H9 (cell line): Measurements from ENCODE around the gene CACNB3. TPM values are rescaled to one million over a fixed set of nuclear protein-coding genes. Genes with fewer than 3 reads are reported as not detected.
A peak's percentile ranks its signal among the peaks of the same experiment; 100 is the strongest.

Experiments used
- DNase-seq: peaks from one replicate; pipeline ENCODE4 v3.0.0-alpha.2; 2017
- H2AFZ ChIP-seq: one replicate; pipeline ENCODE4 v1.6.1; 2013; ENCODE audit warnings: mild to moderate bottlenecking, low read length, control low read depth, moderate library complexity
- H2AK5ac ChIP-seq: 2 replicates; pipeline ENCODE4 v1.6.1; 2013; ENCODE audit warnings: low read length, control low read depth, mixed read lengths; ENCODE audit not compliant: insufficient read length
- H2BK120ac ChIP-seq: one replicate; pipeline ENCODE4 v1.6.1; 2013; ENCODE audit warnings: low read depth, mild to moderate bottlenecking, low read length, control low read depth, inconsistent platforms; ENCODE audit not compliant: poor library complexity, severe bottlenecking
- H2BK12ac ChIP-seq: 2 replicates; pipeline ENCODE4 v1.6.1; 2013; ENCODE audit warnings: low read length, control low read depth, mixed read lengths, low read depth; ENCODE audit not compliant: insufficient read length
- H2BK15ac ChIP-seq: 2 replicates; pipeline ENCODE4 v1.6.1; 2013; ENCODE audit warnings: low read depth, low read length, control low read depth
- H2BK20ac ChIP-seq: one replicate; pipeline ENCODE4 v1.6.1; 2013; ENCODE audit warnings: low read depth, mild to moderate bottlenecking, low read length, control low read depth, inconsistent platforms; ENCODE audit not compliant: poor library complexity, severe bottlenecking
- H2BK5ac ChIP-seq: 2 replicates; pipeline ENCODE4 v1.6.1; 2013; ENCODE audit warnings: low read length, control low read depth, mixed read lengths; ENCODE audit not compliant: insufficient read length
- H3K14ac ChIP-seq: 2 replicates; pipeline ENCODE4 v1.6.1; 2013; ENCODE audit warnings: low read length, control low read depth; ENCODE audit not compliant: insufficient read depth
- H3K18ac ChIP-seq: 2 replicates; pipeline ENCODE4 v1.6.1; 2013; ENCODE audit warnings: low read depth, mild to moderate bottlenecking, mixed read lengths, low read length, control low read depth; ENCODE audit not compliant: insufficient read length
- H3K23ac ChIP-seq: 2 replicates; pipeline ENCODE4 v1.6.1; 2013; ENCODE audit warnings: low read length, control low read depth, mixed read lengths, low read depth; ENCODE audit not compliant: insufficient read length
- H3K23me2 ChIP-seq: 2 replicates; pipeline ENCODE4 v1.6.1; 2013; ENCODE audit warnings: low read depth, mild to moderate bottlenecking, mixed read lengths, low read length, control low read depth; ENCODE audit not compliant: insufficient read length, poor library complexity, severe bottlenecking
- H3K27ac ChIP-seq: 2 replicates; pipeline ENCODE4 v1.5.1; 2013; ENCODE audit warnings: low read length, control low read depth, mixed read lengths, low read depth; ENCODE audit not compliant: insufficient read length
- H3K27me3 ChIP-seq: 2 replicates; pipeline ENCODE4 v1.6.1; 2013; ENCODE audit warnings: low read length, control low read depth, inconsistent platforms; ENCODE audit not compliant: insufficient read depth
- H3K4ac ChIP-seq: 2 replicates; pipeline ENCODE4 v1.6.1; 2013; ENCODE audit warnings: low read depth, mild to moderate bottlenecking, control low read depth, inconsistent platforms, low read length, moderate library complexity
- H3K4me1 ChIP-seq: 2 replicates; pipeline ENCODE4 v1.6.1; 2013; ENCODE audit warnings: low read length, control low read depth, inconsistent platforms; ENCODE audit not compliant: insufficient read depth
- H3K4me2 ChIP-seq: 2 replicates; pipeline ENCODE4 v1.6.1; 2013; ENCODE audit warnings: low read length, control low read depth, mixed read lengths; ENCODE audit not compliant: insufficient read length, insufficient read depth
- H3K56ac ChIP-seq: 2 replicates; pipeline ENCODE4 v1.6.1; 2013; ENCODE audit warnings: low read depth, mild to moderate bottlenecking, mixed read lengths, low read length, control low read depth; ENCODE audit not compliant: insufficient read length
- H3K79me1 ChIP-seq: 2 replicates; pipeline ENCODE4 v1.6.1; 2013; ENCODE audit warnings: low read depth, mild to moderate bottlenecking, moderate library complexity, low read length, control low read depth, inconsistent platforms; ENCODE audit not compliant: insufficient read depth, poor library complexity, severe bottlenecking
- H3K79me2 ChIP-seq: 2 replicates; pipeline ENCODE4 v1.6.1; 2013; ENCODE audit warnings: low read length, control low read depth, inconsistent platforms; ENCODE audit not compliant: insufficient read depth
- H3K9ac ChIP-seq: 2 replicates; pipeline ENCODE4 v1.6.1; 2013; ENCODE audit warnings: low read length, control low read depth, mixed read lengths; ENCODE audit not compliant: insufficient read length; ENCODE audit errors: extremely low read depth
- H3K9me3 ChIP-seq: one replicate; pipeline ENCODE4 v1.6.1; 2013; ENCODE audit warnings: low read depth, low read length, inconsistent platforms; ENCODE audit not compliant: control insufficient read depth
- H3T11ph ChIP-seq: one replicate; pipeline ENCODE4 v1.6.1; 2013; ENCODE audit warnings: mild to moderate bottlenecking, low read length, control low read depth, inconsistent platforms
- H4K20me1 ChIP-seq: one replicate; pipeline ENCODE4 v1.6.1; 2013; ENCODE audit not compliant: control insufficient read depth, insufficient read length, insufficient read depth
- H4K5ac ChIP-seq: 2 replicates; pipeline ENCODE4 v1.6.1; 2013; ENCODE audit warnings: low read depth, mild to moderate bottlenecking, mixed read lengths, low read length, control low read depth; ENCODE audit not compliant: insufficient read length
- H4K8ac ChIP-seq: replicated peaks from 2 replicates; pipeline ENCODE4 v1.6.1; 2013; ENCODE audit warnings: low read length, control low read depth, mixed read lengths, low read depth; ENCODE audit not compliant: insufficient read length
- H4K91ac ChIP-seq: 2 replicates; pipeline ENCODE4 v1.6.1; 2013; ENCODE audit warnings: low read depth, mild to moderate bottlenecking, moderate library complexity, mixed read lengths, low read length, control low read depth; ENCODE audit not compliant: insufficient read length
- H3K27ac Mint-ChIP-seq, 3 experiments: 2 replicates in 2 of 3; 3 replicates in 1 of 3; pipeline ENCODE4 v1.8.0; 2020 to 2021; ENCODE audit warnings: mixed read lengths in 3 of 3, mild to moderate bottlenecking in 1 of 3, moderate library complexity in 1 of 3
- H3K27me3 Mint-ChIP-seq: 2 replicates; pipeline ENCODE4 v1.8.0; 2021; ENCODE audit warnings: low read depth, mild to moderate bottlenecking, moderate library complexity, mixed read lengths
- H3K36me3 Mint-ChIP-seq, 3 experiments: 2 replicates in 2 of 3; 3 replicates in 1 of 3; pipeline ENCODE4 v1.8.0; 2020 to 2021; ENCODE audit warnings: low read depth in 3 of 3, mixed read lengths in 3 of 3; ENCODE audit not compliant: insufficient read depth in 1 of 3
- H3K4me1 Mint-ChIP-seq, 2 experiments: 2 replicates each; pipeline ENCODE4 v1.8.0; 2020; ENCODE audit warnings: mixed read lengths in 2 of 2
- H3K4me3 Mint-ChIP-seq, 2 experiments: 2 replicates in 1 of 2; 3 replicates in 1 of 2; pipeline ENCODE4 v1.8.0; 2020 to 2021; ENCODE audit warnings: mild to moderate bottlenecking in 2 of 2, mixed read lengths in 2 of 2, moderate library complexity in 1 of 2
- H3K9me3 Mint-ChIP-seq, 2 experiments: 2 replicates in 1 of 2; 3 replicates in 1 of 2; pipeline ENCODE4 v1.8.0; 2020; ENCODE audit warnings: mild to moderate bottlenecking in 2 of 2, mixed read lengths in 2 of 2, moderate library complexity in 1 of 2
- WGBS: extraction: QIAGEN DNeasy Blood & Tissue Kit; methylation state at CpG from one replicate; pipeline ENCODE4 v1.1.7; 2013; ENCODE audit warnings: missing lambda C conversion rate, low lambda C conversion rate, mixed read lengths; ENCODE audit not compliant: insufficient read length; ENCODE audit errors: extremely low coverage; 5-methylcytosine and 5-hydroxymethylcytosine counted together
- total RNA-seq: library from RNA; stranded (reverse); gene quantifications from 2 replicates; pipeline ENCODE4 v1.2.1, GENCODE V29; 2021
- TF ChIP-seq, protein P1 (sequence below): fragments of 200-600 bp; sonication (generic); conservative IDR thresholded peaks from 3 replicates; pipeline ENCODE4 v1.8.0; 2021; ENCODE audit warnings: antibody characterized with exemption, mild to moderate bottlenecking

CACNB3 gene
- total RNA-seq, 1 experiment from 2014 or later: 35.1 TPM

- Histone ChIP-seq H4K5ac (no peak overlapping the region), H3K23me2 (peaks cover 28% of the 10 kb centered on the region), H3K79me2 (no peaks in the 10 kb centered on the region), H3K79me1 (no peaks in the 10 kb centered on the region), H4K20me1 (no peaks in the 10 kb centered on the region), H2BK15ac (no peak overlapping the region), H3K4ac (no peak overlapping the region), H4K8ac (no peak overlapping the region), H4K91ac (no peak overlapping the region), H3K23ac (no peak overlapping the region), H2AFZ (no peak overlapping the region), H2BK5ac (no peak overlapping the region), H2BK12ac (no peak overlapping the region), H2AK5ac (no peak overlapping the region), H3K27me3 (peaks cover 27% of the 10 kb centered on the region), H2BK120ac (no peak overlapping the region), H3K4me2 (peak overlapping the region; percentile 87), H3K9ac (no peak overlapping the region), H3K18ac (no peak overlapping the region), H3K9me3 (no peaks in the 10 kb centered on the region), H3K4me1 (0 out of 2 replicates have a peak, but pooled peaks cover 2% of the 10 kb centered on the region), H3K27ac (no peak overlapping the region), H3K14ac (no peak overlapping the region), H2BK20ac (no peak overlapping the region), H3T11ph (no peak overlapping the region), H3K56ac (no peak overlapping the region)
- H3K27me3 Mint-ChIP-seq: peaks cover 51% of the 10 kb centered on the region
- no CpG with 5 or more reads among the region's 54 CpGs for WGBS
- TF ChIP-seq, protein P1, sequence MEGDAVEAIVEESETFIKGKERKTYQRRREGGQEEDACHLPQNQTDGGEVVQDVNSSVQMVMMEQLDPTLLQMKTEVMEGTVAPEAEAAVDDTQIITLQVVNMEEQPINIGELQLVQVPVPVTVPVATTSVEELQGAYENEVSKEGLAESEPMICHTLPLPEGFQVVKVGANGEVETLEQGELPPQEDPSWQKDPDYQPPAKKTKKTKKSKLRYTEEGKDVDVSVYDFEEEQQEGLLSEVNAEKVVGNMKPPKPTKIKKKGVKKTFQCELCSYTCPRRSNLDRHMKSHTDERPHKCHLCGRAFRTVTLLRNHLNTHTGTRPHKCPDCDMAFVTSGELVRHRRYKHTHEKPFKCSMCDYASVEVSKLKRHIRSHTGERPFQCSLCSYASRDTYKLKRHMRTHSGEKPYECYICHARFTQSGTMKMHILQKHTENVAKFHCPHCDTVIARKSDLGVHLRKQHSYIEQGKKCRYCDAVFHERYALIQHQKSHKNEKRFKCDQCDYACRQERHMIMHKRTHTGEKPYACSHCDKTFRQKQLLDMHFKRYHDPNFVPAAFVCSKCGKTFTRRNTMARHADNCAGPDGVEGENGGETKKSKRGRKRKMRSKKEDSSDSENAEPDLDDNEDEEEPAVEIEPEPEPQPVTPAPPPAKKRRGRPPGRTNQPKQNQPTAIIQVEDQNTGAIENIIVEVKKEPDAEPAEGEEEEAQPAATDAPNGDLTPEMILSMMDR: no peak
- H3K4me3 Mint-ChIP-seq: peak overlapping the region; percentile 88 to 95
- peak overlapping the region; percentile 59 to 87 (median 64); a peak in 5 of 7 replicates for H3K27ac Mint-ChIP-seq
- H3K9me3 Mint-ChIP-seq: no peaks in the 10 kb centered on the region
- H3K36me3 Mint-ChIP-seq: no peaks in the 10 kb centered on the region
- DNase-seq: peak; percentile 88
- H3K4me1 Mint-ChIP-seq: peaks cover 67 to 69% of the 10 kb centered on the region in 2 experiments
Measured at GRCh38 chr12:48815126-48816110, 2.9 kb upstream of the CACNB3 start.
